Activated CD4-positive, alpha-beta T cell treated with anti-CD3 and anti-CD28 coated beads, Interleukin-2, Interleukin-6, amounts not matched to agents 100 ng/mL and 50 ng/mL, durations not matched to agents 16 hours and 8 hours (primary cell): Measurements from ENCODE around the gene ZNF385B.

ENCODE experiments used
- DNase-seq: peaks from one replicate; pipeline ENCODE4 v3.0.0-alpha.2; 2020

ZNF385B gene

DNA sequence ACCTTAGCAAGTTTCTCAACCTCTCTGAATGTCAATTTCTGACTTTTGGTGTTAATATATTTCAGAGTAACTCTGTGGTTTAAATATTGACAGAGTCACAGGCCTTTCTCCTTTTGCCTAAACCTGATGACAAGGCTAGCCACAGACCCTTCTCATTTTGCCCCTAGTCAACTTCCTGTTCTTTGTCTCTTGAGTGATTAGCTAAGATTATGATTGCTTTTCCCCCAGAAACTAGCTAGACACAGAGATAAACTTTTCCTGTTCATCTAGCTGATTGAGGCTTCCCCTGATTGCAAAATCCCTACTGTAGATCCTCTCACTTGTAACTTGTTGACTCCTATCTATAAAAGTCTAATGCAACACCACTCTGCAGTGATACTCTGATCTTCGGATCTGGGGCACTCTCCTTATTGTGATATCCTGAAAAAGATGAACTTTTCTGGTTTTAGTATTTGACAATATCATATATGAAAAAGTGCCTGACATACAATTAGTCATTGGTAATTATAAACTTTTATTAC, 241.4 kb downstream of the ZNF385B start:
- no peak for DNase-seq

DNA sequence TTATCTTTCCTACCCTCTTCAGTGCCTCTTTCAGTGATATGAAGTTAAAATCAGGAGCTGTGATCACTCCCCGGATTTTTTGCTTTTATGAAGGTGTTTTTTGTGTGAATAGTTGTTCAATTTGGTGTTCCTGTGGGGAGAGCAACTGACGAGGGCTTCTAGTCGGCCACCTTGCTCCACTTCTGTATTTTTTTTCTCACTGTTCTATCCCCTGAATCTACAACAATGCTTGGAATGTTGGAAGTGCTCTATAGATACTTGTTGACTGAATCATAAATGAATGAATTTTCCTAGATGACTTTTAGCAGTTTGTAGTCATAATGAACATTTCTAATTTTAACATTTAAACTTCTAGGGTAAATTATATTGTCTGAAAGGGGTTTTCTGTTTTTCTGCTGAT, 247.3 kb downstream of the ZNF385B start:
- DNase-seq, result no peak

DNA sequence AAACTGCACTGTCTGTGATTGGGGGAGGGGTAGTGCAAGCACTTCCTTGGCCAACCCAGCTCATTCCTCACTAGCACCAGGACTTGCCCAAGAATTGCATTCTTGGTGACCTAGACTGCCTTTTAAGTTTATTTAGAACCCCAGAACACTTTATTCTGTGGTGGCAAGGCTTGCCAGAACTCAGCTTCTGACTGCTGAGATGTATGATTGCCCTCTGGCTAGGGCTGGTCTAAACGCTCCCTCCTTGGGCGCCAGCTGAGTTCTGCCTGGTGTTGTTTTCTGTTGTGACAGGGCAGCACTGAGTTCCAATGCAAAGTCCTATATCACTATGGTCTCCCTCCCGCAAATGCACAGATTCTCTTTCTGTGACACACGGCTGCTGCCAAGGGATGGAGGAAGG, 247.7 kb downstream of the ZNF385B start:
- no peak for DNase-seq

DNA sequence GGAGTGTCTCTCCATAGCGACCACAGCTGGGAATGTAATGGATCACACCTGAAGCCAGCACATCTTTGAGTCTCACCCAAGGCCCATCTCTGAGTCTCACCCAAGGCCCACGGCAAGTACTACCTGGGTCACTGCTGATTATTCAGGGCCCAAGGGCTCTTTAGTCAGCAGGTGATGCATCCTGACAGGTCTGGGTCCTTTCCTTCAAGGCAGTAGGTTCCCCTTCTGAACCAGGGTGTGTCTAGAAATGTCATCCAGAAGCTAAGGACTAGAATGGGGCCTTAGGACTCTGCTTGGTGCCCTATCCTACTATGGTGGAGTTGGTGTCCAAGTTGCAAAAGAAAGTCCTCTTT, 248.1 kb downstream of the ZNF385B start:
- no peak for DNase-seq

DNA sequence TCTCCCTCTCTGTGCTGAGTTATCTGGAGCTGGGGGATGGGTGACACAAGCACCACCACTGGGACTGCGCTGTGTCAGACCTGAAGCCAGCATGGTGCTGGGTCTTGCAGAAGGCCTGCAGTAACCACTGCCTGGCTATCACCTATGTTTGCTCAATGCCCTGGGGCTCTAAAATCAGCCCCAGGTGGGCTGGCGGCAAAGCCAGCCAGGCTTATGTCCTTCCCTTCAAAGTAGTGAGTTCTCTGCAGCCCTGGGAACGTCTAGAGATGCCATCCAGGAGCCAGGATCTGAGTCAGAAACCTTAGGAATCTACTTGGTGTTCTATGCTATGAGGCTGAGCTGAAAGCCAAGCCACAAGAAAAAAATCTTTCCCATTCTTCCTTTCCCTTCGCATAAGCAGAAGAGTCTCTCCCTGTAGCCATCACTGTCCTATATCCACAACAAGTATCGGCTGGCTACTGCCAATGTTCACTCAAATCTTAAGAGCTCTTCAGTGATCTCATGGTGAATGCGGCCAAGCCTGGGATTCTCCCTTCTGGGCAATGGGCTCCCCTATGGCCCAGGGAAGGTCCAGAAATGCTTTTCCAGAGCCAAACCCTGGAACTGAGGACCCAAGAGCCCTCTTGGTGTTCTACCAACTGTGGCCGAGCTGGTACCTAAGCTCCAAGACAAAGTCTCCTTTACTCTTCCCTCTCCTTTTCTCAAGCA, 248.7 kb downstream of the ZNF385B start:
- no peak for DNase-seq

DNA sequence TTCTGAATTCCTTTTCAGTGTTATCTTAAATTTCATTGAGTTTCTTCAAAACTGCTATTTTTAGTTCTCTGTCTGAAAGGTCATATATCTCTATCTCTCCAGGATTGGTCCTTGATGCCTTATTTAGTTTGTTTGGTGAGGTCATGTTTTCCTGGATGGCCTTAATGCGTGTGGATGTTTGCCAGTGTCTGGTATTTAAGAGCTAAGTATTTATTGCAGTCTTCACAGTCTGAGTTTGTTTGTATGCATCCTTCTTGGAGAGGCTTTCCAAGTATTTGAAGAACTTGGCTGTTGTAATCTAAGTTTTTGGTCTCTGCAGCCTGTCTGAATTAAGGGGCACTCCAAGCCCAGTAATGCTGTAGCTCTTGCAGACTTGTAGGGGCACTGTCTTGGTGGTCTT, 249.3 kb downstream of the ZNF385B start:
- DNase-seq, result no peak

DNA sequence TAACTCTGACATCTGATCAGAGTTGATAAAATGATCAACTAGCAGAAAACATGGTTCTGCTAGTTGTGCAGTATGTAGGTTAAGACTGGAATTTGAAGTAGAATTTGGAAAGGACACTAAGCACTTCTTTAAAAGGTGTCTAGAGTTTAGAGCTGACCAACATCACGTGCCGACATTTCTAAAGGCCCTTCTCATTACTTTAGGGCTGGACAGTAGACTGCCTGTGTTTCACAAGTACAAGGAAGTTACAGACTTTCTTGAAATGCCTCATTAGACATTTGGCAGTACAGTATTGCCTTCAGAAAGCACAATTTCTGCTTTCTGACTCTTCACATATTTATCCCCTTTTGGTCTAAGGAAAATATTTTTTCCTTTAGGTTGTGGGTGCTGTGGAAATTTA, 255.3 kb downstream of the ZNF385B start:
- DNase-seq, result no peak

DNA sequence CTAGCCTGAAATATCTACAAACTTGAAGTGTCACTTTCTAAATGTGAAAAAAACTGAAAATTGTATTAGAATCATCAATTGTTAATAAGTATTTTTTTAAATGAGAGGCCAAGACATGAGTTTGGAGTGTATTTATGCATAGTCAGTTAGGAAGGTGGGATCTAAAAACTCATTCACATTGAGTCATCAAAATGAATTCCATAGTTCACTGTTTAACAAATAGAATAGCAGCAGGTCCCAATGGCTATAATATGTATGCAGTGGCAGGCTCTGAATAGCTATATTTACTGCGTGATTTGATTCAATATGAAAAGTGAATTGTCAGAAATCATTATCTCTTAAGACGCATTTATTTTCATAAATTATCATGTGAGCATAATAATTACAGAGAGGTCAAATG, 256.1 kb downstream of the ZNF385B start:
- DNase-seq, result no peak

DNA sequence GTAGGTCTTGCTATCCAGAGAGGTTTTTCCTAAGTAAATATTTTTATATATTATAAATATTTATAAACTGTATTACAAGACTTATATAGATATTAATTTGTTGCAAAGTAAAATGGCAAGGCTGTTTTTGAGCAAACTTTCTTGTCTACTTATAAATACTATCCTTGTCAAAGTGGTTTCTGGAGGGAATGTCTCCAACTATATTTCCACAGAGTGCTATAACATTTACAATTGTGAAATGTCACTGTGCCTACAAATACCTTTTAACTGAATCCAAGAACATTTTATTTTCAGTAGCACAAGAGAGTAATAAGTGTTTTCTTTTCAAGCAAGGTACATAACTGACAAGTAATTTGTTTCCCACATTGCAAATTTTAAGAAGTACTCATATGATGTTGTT, 256.8 kb downstream of the ZNF385B start:
- DNase-seq, result no peak

DNA sequence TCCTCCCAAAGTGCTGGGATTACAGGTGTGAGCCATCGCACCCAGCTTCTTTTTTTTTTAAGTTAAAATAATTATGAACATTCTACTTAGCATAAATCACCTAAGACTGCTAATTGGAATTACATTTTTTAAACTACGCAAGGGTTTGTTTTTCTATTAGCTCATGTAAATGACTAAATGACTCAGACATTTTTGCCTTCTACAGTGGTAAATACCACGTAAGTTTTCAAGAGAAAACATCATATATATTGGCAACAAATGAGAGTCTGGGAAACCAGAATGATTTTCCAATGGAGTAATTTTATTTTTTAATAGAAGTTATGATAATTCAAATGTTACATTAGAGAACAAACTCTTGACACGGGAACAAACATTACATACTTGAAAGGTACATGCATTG, 259.0 kb downstream of the ZNF385B start:
- no peak for DNase-seq

DNA sequence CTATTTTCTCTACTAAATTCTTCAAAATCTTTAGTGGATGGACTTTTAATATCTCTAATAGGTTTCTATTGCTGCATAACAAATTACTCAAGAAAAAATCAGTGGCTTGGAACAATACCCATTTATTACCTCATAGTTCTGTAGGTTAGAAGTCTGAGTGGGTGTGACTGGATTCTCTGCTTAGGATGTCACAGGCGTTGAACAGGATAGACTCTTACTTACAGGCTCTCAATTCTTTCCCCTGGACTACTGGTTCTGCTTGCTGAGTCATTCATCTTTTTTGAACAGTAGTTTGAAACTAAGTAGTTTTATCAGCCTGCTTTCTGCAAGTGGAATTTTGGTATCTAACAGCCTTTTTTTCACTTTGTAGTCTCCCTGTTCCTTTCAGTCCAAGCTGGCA, 265.4 kb downstream of the ZNF385B start:
- no peak for DNase-seq

DNA sequence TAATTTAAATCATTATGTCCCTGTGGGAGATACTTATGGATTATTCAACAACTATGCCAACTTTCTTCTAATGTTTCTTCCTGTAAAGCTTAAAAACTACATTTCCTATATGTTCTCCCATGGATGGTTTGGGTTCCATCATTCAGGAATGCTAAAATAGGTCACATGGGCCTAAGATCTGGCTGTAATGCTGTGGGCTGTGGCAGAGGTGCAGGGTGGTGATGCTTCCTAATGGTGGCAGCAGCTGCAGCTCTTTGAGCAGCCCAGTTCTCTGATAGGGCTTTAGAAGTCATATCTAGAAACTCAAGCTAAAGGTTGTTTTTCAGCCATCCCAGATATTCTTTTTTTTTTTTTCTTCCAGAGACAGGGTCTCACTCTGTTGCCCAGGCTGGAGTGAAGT, 266.1 kb downstream of the ZNF385B start:
- no peak for DNase-seq

DNA sequence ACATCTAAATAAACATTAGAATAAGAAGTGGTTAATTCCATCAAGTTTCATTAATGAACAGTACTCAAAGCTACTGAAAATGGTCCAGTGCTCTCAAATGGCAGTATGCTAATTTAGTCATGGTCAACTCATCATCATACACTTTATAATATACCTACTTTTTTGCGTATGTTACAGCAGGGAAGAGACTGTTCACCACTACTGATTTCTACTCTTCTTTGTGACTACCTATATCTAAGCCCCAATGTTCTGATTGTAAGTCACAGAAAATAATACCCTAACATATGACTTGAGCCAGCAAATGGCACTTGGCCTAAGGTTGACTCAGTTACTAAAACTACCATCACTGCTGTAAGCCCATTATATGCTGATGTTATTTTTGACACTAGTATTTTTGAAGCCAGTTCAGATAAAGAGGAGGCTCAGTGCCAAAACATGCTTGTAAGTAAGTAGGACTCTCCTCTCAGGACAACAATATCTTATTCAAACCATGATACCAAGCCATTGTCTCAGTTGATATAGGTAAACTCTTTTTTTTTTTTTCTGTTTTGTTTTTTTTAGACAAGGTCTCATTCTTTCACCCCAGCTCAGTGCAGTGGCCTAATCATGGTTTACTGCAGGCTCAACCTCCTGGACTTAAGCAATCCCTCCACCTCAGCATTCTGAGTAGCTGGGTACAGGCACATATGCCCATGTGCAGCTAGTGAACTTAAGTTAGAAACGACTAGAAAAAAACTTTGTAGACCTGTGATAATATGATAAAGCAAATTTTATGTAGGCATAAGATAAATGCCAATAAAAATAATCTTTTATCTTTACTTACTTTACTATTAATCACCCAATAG, 266.9 kb downstream of the ZNF385B start:
- no peak for DNase-seq

DNA sequence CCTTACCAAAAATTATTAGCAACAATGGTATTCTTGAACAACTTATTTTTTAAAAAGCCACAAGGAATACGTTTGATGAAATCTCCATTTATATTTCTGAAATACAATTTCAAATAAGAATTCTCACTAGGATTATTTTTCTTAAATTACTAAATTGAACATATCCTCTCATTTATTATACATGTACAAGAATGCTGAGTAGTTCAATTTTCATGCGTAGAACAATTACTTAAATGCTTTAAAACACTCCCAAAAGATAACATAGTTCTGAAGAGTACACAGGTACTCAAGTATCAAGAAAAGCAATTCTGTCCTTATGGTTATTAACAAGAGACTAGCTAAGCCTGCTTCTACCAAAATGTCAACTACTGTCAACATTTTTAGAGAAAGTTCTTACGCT, 268.1 kb downstream of the ZNF385B start:
- no peak for DNase-seq

DNA sequence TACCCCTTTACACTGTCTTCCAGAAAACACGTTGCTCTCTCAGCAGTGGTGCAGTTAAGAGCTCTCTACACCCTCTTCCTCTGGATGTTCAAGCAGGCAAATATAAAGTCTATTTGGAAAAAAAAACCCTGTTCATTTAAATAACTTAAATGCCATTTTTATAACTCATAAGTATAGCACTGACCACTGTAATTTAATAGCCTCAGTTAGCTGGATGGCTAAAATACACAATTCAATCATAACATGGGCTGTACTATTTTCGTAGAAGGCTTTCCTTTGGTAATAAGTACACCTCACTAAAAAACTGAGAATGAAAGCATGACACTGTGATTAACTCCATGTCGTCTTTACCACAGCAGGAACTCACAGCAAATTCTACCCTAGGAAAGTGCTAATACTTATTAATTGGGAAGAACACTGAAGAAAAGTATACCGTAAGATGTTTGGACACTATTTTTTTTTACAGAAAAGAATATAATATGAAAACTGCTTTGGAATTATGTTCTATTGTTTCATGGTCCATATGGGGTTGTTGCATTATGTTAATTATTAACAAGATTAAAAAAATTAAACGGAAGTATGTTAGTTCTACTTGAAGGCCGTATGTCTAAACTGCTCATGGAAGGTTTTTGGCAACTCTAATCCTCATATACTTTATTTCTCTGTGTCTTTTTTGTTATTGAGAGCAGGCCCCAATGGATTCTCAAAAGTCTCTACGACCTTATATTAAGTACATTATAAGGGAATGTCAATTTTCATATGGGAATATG, 269.1 kb downstream of the ZNF385B start:
- DNase-seq, result no peak

DNA sequence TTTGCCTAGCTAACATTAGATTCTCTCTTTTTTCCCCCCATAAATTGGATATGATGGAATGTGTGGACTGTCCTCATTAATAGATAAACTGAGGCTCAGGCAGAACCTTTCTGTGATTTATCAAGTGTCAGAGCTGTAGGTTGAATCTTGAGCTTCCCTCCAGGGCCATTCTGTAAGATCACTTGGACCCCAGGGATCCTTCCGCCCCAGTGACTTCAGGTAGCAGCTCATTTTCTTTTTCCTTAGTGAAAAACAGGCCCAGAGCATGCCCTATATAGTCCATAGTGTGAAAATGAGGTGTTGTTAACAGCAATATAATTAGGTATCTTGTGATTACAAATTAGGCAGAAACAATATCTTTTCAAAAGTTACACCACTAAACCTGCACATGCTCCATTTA, 269.7 kb downstream of the ZNF385B start:
- no peak for DNase-seq

DNA sequence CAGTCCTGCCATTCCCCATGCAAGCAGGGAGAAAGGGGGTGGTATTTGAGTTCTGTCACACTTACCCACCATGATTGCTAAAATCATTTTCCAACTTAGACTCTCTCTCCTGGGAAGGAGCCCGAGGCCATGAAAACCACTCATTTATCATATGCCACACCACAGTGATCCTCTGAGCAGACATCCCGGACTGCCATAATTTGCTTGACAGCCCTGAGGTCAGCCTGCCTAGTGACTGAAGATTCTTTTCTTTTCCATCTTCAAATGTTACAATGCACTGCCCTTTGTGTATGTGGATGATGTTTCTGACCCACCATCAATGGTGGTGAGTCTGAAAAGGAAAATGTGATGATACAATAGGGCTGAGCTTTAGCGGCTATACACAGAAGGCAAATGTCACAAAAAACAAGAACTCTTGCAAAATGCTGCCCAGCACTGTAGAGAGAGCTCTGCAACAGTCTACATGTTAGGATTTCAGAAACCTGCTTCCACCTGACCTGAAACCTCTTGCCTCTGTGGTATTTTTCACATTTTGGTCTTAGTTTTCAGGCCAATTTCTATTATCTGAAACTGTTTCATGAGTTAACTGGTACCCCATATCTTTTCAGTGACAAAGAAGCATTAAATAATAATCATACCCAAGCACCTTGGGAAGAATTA, 272.8 kb downstream of the ZNF385B start:
- no peak for DNase-seq

DNA sequence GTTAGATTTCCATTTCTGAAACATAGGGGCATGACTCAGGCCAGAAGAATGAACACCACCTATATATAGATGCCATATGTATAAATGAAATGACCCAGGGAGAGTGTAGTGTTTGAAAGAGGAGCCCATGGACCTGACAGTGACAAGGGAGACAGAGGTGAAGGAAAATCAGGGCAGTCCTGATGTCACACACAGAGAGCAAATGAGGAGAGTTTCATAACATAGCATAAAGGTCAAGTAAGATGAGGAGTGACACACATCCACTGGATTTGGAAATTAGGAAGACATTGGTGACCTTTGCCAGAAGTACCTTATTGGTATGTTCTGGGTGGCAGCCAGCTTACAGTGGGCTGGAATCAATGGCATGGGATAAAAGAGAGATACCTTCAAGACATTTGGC, 276.7 kb downstream of the ZNF385B start:
- no peak for DNase-seq

DNA sequence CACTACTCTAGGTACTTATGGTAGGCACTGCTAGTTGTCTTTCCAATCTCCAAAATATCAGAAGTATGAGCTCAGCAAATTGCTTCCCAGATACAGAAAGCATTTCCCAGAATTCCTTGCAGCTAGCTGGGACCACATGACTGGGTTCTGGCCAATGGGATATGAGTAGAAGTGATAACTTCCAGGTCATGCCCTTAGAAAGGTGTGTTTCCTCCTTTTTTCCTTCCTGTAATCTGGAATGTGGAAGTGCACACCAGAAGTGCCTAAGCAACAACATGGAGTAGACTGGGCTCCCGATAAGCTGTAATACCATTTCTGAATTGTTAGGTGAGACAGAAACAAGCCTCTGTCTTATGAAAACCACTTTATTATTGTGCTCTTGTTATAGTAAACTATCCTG, 279.8 kb downstream of the ZNF385B start:
- DNase-seq, result no peak

DNA sequence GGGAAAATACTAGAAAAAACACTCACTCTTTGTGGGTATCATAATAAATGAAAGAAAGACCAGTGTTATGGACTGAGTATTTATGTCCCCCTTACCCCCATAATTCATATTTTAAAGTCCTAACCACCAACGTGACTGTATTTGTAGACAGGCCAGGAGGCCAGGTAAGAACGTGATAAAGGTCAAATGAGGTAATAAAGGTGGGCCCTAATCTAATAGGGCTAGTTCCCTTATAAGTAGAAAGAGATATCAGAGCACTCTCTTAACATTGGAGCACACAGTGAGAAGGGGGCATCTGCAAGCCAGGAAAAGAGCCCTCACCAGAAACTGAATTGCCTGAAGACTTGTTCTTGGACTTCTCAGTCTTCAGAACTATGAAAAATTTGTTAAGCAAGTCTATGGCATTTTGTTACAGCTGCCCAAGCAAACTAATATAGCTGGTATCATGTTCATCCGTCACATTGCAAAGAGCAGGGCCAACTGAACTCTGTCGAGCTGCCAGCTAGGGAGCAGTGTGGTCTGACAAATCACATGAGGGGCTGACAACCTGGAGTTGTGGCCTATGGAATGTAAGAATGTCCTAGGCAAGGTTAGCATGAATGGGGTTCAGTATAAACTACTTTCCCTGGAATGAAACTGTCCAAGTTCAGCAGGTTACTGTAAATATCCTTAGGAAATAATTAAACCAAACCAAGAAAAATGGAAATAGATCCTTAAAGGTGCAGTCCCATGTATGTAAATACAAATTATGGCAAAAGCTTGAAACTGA, 280.9 kb downstream of the ZNF385B start:
- no peak for DNase-seq

DNA sequence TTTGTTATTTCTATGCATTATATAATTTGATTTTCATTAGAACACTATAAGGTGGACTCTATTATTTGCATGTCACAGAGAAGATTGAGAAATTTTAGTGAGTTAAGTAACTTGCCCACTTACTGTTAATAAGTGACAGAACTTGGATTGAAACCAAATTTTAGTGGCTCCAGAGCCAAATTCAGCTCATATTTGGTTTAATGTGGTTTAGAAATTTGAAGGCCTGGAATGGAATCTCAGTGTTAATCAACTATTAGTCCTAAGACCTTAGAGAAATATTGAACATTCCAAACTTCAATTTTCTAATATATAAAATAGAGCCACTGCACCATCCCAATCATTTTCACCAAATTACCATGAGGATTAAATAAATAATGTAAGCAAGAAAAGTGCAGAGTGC, 281.6 kb downstream of the ZNF385B start:
- DNase-seq, result no peak

DNA sequence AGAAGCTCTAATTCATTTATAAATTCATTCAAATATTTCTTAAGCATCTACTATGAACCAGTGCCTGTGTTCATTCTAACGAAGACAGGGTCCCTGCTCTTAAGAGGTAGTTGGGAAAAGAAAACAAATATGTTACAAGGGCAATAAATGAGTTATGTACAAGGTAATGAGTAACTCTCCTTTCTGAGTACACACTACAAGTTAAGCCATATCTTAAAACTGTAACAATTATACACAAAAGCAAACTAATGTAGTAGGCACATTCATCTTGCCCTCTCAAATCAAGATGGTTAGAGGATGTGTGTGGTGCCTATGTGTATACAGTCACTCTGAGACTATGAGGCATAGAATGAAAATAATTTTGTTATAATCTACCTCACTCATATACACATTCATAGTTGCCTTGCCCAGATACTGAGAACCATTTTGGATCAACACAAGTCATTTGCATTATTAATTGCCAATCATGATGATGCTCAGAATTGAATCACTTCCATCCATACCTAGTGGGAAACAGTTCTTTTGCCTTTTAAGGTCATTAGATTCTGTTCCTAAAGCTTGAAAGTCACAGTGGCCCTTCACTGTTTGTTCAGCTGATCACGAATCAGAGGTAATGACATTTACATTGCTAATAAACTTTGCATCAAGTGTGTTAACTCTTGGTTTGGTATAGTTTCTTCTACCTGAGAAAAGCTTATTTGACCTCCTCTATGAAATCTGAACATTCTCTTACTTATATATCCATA, 283.1 kb downstream of the ZNF385B start:
- no peak for DNase-seq
